Trophoblast cell (in vitro differentiated cells and primary cell): ENCODE data around the gene TANGO6.

Experiments
- DNase-seq, 2 donors: peaks; one replicate each; pipeline ENCODE4 v3.0.0-alpha.2; 2016
- H2AFZ ChIP-seq: 2 replicates; pipeline ENCODE4 v1.6.1; 2013; ENCODE audit warnings: low read length, moderate library complexity, mild to moderate bottlenecking; ENCODE audit not compliant: insufficient read depth, poor library complexity
- H2AK5ac ChIP-seq: 2 replicates; pipeline ENCODE4 v1.6.1; 2013; ENCODE audit warnings: mild to moderate bottlenecking, low read length
- H2BK120ac ChIP-seq: 2 replicates; pipeline ENCODE4 v1.6.1; 2013; ENCODE audit warnings: low read length, mild to moderate bottlenecking, moderate library complexity; ENCODE audit not compliant: insufficient read depth, poor library complexity
- H2BK12ac ChIP-seq: 2 replicates; pipeline ENCODE4 v1.6.1; 2013; ENCODE audit warnings: mild to moderate bottlenecking, low read length, moderate library complexity
- H2BK5ac ChIP-seq: 2 replicates; pipeline ENCODE4 v1.6.1; 2013; ENCODE audit warnings: low read length, low read depth, moderate library complexity, mild to moderate bottlenecking; ENCODE audit not compliant: poor library complexity
- H3K14ac ChIP-seq: 2 replicates; pipeline ENCODE4 v1.6.1; 2013; ENCODE audit warnings: mild to moderate bottlenecking, low read length
- H3K18ac ChIP-seq: 2 replicates; pipeline ENCODE4 v1.6.1; 2013; ENCODE audit warnings: mild to moderate bottlenecking, low read length
- H3K23ac ChIP-seq: 2 replicates; pipeline ENCODE4 v1.6.1; 2013; ENCODE audit warnings: low read length
- H3K27ac ChIP-seq: 2 replicates; pipeline ENCODE4 v1.5.1; 2013; ENCODE audit warnings: low read depth, mild to moderate bottlenecking, inconsistent platforms, low read length, moderate library complexity
- H3K27me3 ChIP-seq: 2 replicates; pipeline ENCODE4 v1.6.1; 2013; ENCODE audit warnings: inconsistent platforms, mild to moderate bottlenecking, low read length, moderate library complexity; ENCODE audit not compliant: insufficient read depth
- H3K36me3 ChIP-seq, 2 experiments: 1 replicate in 1 of 2; 2 replicates in 1 of 2; pipeline ENCODE4 v1.6.1; 2013; ENCODE audit warnings: low read length in 2 of 2, mild to moderate bottlenecking in 2 of 2, moderate library complexity in 1 of 2; ENCODE audit not compliant: insufficient read depth in 2 of 2, control insufficient read depth in 1 of 2
- H3K4ac ChIP-seq: 2 replicates; pipeline ENCODE4 v1.6.1; 2013; ENCODE audit warnings: low read depth, mild to moderate bottlenecking, low read length, moderate library complexity
- H3K4me1 ChIP-seq, 2 experiments: 1 replicate in 1 of 2; 2 replicates in 1 of 2; pipeline ENCODE4 v1.6.1; 2013; ENCODE audit warnings: low read length in 2 of 2, mild to moderate bottlenecking in 2 of 2, moderate library complexity in 1 of 2; ENCODE audit not compliant: insufficient read depth in 2 of 2, control insufficient read depth in 1 of 2
- H3K4me2 ChIP-seq: 2 replicates; pipeline ENCODE4 v1.6.1; 2013; ENCODE audit warnings: inconsistent platforms, mild to moderate bottlenecking, low read length, moderate library complexity
- H3K4me3 ChIP-seq: 2 replicates; pipeline ENCODE4 v1.5.1; 2013; ENCODE audit warnings: mild to moderate bottlenecking, low read depth, low read length, inconsistent platforms
- H3K79me1 ChIP-seq: one replicate; pipeline ENCODE4 v1.6.1; 2013; ENCODE audit warnings: low read length
- H3K79me2 ChIP-seq: 2 replicates; pipeline ENCODE4 v1.6.1; 2013; ENCODE audit warnings: low read length, mild to moderate bottlenecking; ENCODE audit not compliant: control insufficient read depth, insufficient read depth, poor library complexity
- H3K9ac ChIP-seq: 2 replicates; pipeline ENCODE4 v1.6.1; 2013; ENCODE audit warnings: mild to moderate bottlenecking, low read length
- H3K9me3 ChIP-seq: 2 replicates; pipeline ENCODE4 v1.6.1; 2013; ENCODE audit warnings: low read depth, mild to moderate bottlenecking, control low read depth, inconsistent platforms, low read length; ENCODE audit not compliant: insufficient read depth
- H4K12ac ChIP-seq: 2 replicates; pipeline ENCODE4 v1.6.1; 2013; ENCODE audit warnings: low read depth, mild to moderate bottlenecking, low read length, moderate library complexity
- H4K8ac ChIP-seq: 2 replicates; pipeline ENCODE4 v1.6.1; 2013; ENCODE audit warnings: low read depth, mild to moderate bottlenecking, low read length, moderate library complexity
- H4K91ac ChIP-seq: one replicate; pipeline ENCODE4 v1.6.1; 2013; ENCODE audit warnings: low read depth, mild to moderate bottlenecking, low read length, moderate library complexity
- WGBS: extraction: QIAGEN DNeasy Blood & Tissue Kit; methylation state at CpG from one replicate; pipeline ENCODE4 v1.1.7; 2013; ENCODE audit warnings: missing lambda C conversion rate; ENCODE audit not compliant: insufficient read length, insufficient coverage; ENCODE audit errors: extremely low coverage; 5-methylcytosine and 5-hydroxymethylcytosine counted together

TANGO6 gene

DNA sequence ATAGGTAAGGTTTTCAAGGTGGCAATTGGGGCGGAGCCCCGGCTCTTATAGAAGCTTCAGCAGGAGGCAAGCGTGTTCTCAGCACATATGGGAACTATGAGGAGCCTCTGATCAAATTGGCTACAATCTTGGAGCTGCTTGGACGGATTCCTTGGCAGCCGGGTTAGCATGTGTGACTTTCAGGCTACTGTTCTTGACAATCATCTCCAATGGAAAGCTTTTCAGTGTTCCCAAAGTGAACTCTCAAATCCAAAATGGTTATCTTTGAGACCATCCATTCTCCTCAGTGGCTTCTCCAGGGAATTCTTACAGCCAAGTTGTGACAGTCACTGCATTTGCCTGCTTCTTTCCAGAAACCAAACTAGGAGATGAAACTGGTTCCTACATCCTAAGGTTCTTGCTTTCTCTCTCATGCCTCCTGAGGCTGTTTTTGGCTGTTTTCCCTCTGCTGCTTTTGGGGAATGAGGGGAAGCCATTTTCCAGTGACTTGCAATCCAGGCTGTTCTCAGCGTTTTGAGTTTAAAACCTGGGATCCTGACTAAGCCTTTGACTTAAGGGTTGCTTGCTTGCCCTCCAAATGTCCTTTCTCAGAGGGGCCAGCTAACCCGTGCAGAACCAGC, 273.0 kb downstream of the TANGO6 start:
- no peak overlapping the region for H2AFZ ChIP-seq
- H3K4ac ChIP-seq, result no peak overlapping the region
- H3K36me3 ChIP-seq, result peaks cover 45 to 59% of the 10 kb centered on the region in 2 experiments
- H3K27me3 ChIP-seq, result no peaks in the 10 kb centered on the region
- no peak overlapping the region for H2BK120ac ChIP-seq
- H3K4me3 ChIP-seq, result no peak overlapping the region
- H3K14ac ChIP-seq, result no peak overlapping the region
- no peak overlapping the region for H3K23ac ChIP-seq
- no peak overlapping the region for H3K9ac ChIP-seq
- no peaks in the 10 kb centered on the region for H3K79me1 ChIP-seq
- H2BK5ac ChIP-seq, result no peak overlapping the region
- H3K27ac ChIP-seq, result no peak overlapping the region
- WGBS, result no CpG with 5 or more reads among the region's 7 CpGs
- no peak overlapping the region for H4K8ac ChIP-seq
- no peak overlapping the region for H4K91ac ChIP-seq
- H4K12ac ChIP-seq, result no peak overlapping the region
- H2BK12ac ChIP-seq, result no peak overlapping the region
- DNase-seq, result no peak
- no peak overlapping the region for H2AK5ac ChIP-seq
- no peak overlapping the region for H3K4me2 ChIP-seq
- peaks cover 5 to 12% of the 10 kb centered on the region in 2 experiments for H3K4me1 ChIP-seq
- no peak overlapping the region for H3K18ac ChIP-seq
- H3K9me3 ChIP-seq, result peaks cover 4% of the 10 kb centered on the region
- H3K79me2 ChIP-seq, result no peaks in the 10 kb centered on the region

DNA sequence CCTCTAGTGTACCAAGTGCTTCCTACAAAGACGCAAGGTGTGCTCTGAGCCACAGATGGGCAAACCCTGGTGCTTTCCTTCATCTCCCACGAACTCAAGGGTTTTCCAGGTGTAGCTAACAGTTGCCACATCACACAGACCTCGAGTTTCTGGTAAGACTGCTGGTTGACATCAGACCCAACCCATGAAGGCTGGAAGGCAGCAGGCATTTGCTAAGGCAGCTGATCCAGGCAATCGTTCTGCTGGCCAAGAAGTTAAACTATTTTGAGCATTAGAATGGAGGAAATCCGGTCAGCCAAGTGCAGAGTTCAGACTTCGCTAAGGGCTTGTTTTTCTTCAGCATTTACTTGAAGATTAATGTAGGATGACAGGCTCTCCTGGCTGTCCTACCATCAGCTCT, 273.6 kb downstream of the TANGO6 start:
- no CpG with 5 or more reads among the region's 6 CpGs for WGBS
- Histone ChIP-seq H2AK5ac (no peak overlapping the region), H3K36me3 (peaks cover 45 to 59% of the 10 kb centered on the region in 2 experiments), H3K27ac (no peak overlapping the region), H4K91ac (no peak overlapping the region), H3K4me1 (peaks cover 5 to 10% of the 10 kb centered on the region in 2 experiments), H3K79me2 (no peaks in the 10 kb centered on the region), H3K79me1 (no peaks in the 10 kb centered on the region), H3K4me2 (no peak overlapping the region), H3K9me3 (peaks cover 4% of the 10 kb centered on the region), H2BK120ac (no peak overlapping the region), H3K18ac (no peak overlapping the region), H3K23ac (no peak overlapping the region), H2BK12ac (no peak overlapping the region), H4K12ac (no peak overlapping the region), H4K8ac (no peak overlapping the region), H3K4ac (no peak overlapping the region), H3K14ac (no peak overlapping the region), H3K9ac (no peak overlapping the region), H2AFZ (no peak overlapping the region), H3K27me3 (no peaks in the 10 kb centered on the region), H3K4me3 (no peak overlapping the region), H2BK5ac (no peak overlapping the region)
- DNase-seq, result peak; percentile 97 to 98

DNA sequence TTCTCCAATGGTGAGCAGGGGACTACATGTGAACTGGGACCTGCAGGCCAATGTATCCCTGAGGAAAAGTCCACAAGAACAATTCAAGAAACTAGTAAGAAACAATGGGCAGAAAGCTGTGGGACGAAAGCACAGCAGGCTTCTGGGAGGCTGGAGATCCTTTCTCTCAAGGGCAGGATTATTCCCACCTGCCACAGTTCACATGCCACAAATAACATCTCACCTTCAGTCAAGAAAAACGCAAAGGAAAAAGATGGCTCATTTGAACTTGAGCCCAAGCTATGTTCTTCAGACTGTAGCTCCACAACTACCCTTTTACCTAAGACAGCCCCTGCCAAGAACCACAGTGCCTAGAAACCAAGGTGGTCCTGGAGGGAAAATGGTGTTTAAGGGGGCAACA, 275.1 kb downstream of the TANGO6 start:
- no peaks in the 10 kb centered on the region for H3K79me1 ChIP-seq
- no peak overlapping the region for H2AK5ac ChIP-seq
- H3K9me3 ChIP-seq, result peaks cover 4% of the 10 kb centered on the region
- H3K4me2 ChIP-seq, result no peak overlapping the region
- no peak overlapping the region for H4K91ac ChIP-seq
- DNase-seq, result peak in 1 of 2 donors; percentile 27
- no peak overlapping the region for H2BK12ac ChIP-seq
- no peak overlapping the region for H4K8ac ChIP-seq
- H3K4ac ChIP-seq, result no peak overlapping the region
- no peak overlapping the region for H2AFZ ChIP-seq
- peaks cover 45 to 59% of the 10 kb centered on the region in 2 experiments for H3K36me3 ChIP-seq
- H3K27ac ChIP-seq, result no peak overlapping the region
- no peak overlapping the region for H4K12ac ChIP-seq
- H2BK120ac ChIP-seq, result no peak overlapping the region
- no peak overlapping the region for H3K18ac ChIP-seq
- H3K4me3 ChIP-seq, result no peak overlapping the region
- no peaks in the 10 kb centered on the region for H3K4me1 ChIP-seq
- no peak overlapping the region for H3K14ac ChIP-seq
- WGBS, result no CpG with 5 or more reads among the region's 2 CpGs
- no peaks in the 10 kb centered on the region for H3K27me3 ChIP-seq
- no peak overlapping the region for H2BK5ac ChIP-seq
- no peak overlapping the region for H3K23ac ChIP-seq
- H3K79me2 ChIP-seq, result no peaks in the 10 kb centered on the region
- H3K9ac ChIP-seq, result no peak overlapping the region

DNA sequence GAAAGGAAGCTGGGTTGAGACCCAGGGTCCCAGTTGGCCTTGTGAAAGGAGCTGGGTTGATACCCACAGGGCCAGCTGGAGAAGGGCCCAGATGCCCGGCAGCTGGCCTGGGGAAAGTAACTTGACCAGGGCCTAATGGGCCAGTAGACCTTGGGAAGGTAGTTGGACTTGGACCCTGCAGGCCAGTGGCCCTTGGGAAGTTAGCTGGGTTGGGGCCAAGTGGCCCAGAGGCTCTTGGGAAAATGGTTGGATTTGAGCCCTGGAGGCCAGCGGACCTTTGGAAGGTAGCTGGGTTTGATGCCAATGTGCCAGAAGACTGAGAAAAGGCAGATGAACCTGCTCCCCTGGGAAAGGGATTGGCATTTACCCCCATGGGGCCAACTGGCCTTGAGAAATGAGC, 275.7 kb downstream of the TANGO6 start:
- Histone ChIP-seq H4K12ac (no peak overlapping the region), H3K27me3 (no peaks in the 10 kb centered on the region), H3K9me3 (peaks cover 4% of the 10 kb centered on the region), H3K14ac (no peak overlapping the region), H4K91ac (no peak overlapping the region), H2BK120ac (no peak overlapping the region), H3K79me2 (no peaks in the 10 kb centered on the region), H3K9ac (no peak overlapping the region), H3K4me1 (no peaks in the 10 kb centered on the region), H3K18ac (no peak overlapping the region), H2AFZ (no peak overlapping the region), H3K4me2 (no peak overlapping the region), H3K4me3 (no peak overlapping the region), H3K27ac (no peak overlapping the region), H2BK5ac (no peak overlapping the region), H2AK5ac (no peak overlapping the region), H3K23ac (no peak overlapping the region), H3K79me1 (no peaks in the 10 kb centered on the region), H2BK12ac (no peak overlapping the region), H3K4ac (no peak overlapping the region), H4K8ac (no peak overlapping the region), H3K36me3 (peaks cover 45 to 59% of the 10 kb centered on the region in 2 experiments)
- no CpG with 5 or more reads among the region's 2 CpGs for WGBS
- no peak for DNase-seq
